Endothelial cell of umbilical vein (primary cell): ENCODE results near the gene ECE2. TPM values are rescaled to one million over a fixed set of nuclear protein-coding genes. Genes with fewer than 3 reads are reported as not detected.

Experiments used
- BruUV-seq: library from RNA; stranded (reverse); fragments of 400-500 nt; replicated peaks from 2 replicates; lab custom pipeline; 2021; lab: Mats Ljungman, UMichigan
- CTCF ChIA-PET: fragments of 300-600, 350-600 bp; sonication (Branson Sonifier 250); formaldehyde crosslinking; loops from one replicate; lab custom pipeline; 2021; ENCODE audit warnings: antibody characterized with exemption, inconsistent platforms; lab: Charles Lee
- POLR2A ChIA-PET: fragments of 300-600, 350-600 bp; sonication (Branson Sonifier 250); formaldehyde crosslinking; loops from one replicate; lab custom pipeline; 2021; ENCODE audit warnings: antibody characterized with exemption, inconsistent platforms; lab: Charles Lee
- DNase-seq: peaks from one replicate; pipeline ENCODE4 v3.0.0-alpha.2; 2011; ENCODE audit warnings: low read depth, low spot score
- FAIRE-seq: peaks from 2 replicates; lab custom pipeline; 2011; peaks lifted over from hg19 to GRCh38; lab: Jason Lieb, UNC
- H2AFZ ChIP-seq: 2 replicates; pipeline ENCODE4 v1.6.0; 2012; ENCODE audit warnings: low read depth, low read length, control low read depth, inconsistent platforms
- H3K27ac ChIP-seq: 2 replicates; pipeline ENCODE4 v1.5.1; 2011; ENCODE audit warnings: low read depth, mild to moderate bottlenecking, control low read depth, low read length, moderate library complexity; ENCODE audit not compliant: insufficient read depth
- H3K27me3 ChIP-seq, 2 experiments: 2 replicates each; pipeline versions ENCODE4 v1.6.0 to v1.6.1; 2011; ENCODE audit warnings: low read length in 2 of 2, mixed read lengths in 1 of 2; ENCODE audit not compliant: control insufficient read depth in 2 of 2, insufficient read depth in 2 of 2
- H3K36me3 ChIP-seq, 2 experiments: 2 replicates in 1 of 2; 3 replicates in 1 of 2; pipeline ENCODE4 v1.5.1; 2011; ENCODE audit warnings: low read length in 2 of 2, mild to moderate bottlenecking in 1 of 2, moderate library complexity in 1 of 2; ENCODE audit not compliant: control insufficient read depth in 2 of 2, insufficient read depth in 2 of 2; ENCODE audit errors: extremely low read depth in 1 of 2
- H3K4me1 ChIP-seq: 3 replicates; pipeline ENCODE4 v1.5.1; 2011; ENCODE audit warnings: mild to moderate bottlenecking, low read length; ENCODE audit not compliant: control insufficient read depth, insufficient read depth; ENCODE audit errors: extremely low read depth
- H3K4me2 ChIP-seq: 2 replicates; pipeline ENCODE4 v1.6.1; 2011; ENCODE audit warnings: low read length, control low read depth, mixed read lengths; ENCODE audit not compliant: insufficient read depth
- H3K4me3 ChIP-seq, 3 experiments: fragments of 200-600 bp in 1 of 3; sonication (generic), shearing (Covaris generic) in 1 of 3; replicated peaks in 1 of 3; 2 replicates each; pipeline ENCODE4 v1.5.1; 2011 to 2016; ENCODE audit warnings: control low read depth in 3 of 3, low read length in 3 of 3, mild to moderate bottlenecking in 2 of 3, inconsistent platforms in 1 of 3, low read depth in 1 of 3, moderate library complexity in 1 of 3; ENCODE audit not compliant: insufficient read depth in 1 of 3
- H3K79me2 ChIP-seq: 2 replicates; pipeline ENCODE4 v1.6.0; 2012; ENCODE audit warnings: low read length, inconsistent platforms; ENCODE audit not compliant: control insufficient read depth, insufficient read depth
- H3K9ac ChIP-seq: replicated peaks from 2 replicates; pipeline ENCODE3; 2011; ENCODE audit warnings: low read length, control low read depth; ENCODE audit not compliant: insufficient read depth; ENCODE audit errors: extremely low read depth
- H3K9me1 ChIP-seq: replicated peaks from 3 replicates; pipeline ENCODE4 v1.6.0; 2011; ENCODE audit warnings: mild to moderate bottlenecking, low read length; ENCODE audit not compliant: control insufficient read depth, insufficient read depth; ENCODE audit errors: extremely low read depth
- H3K9me3 ChIP-seq: replicated peaks from 2 replicates; pipeline ENCODE4 v1.5.1; 2012; ENCODE audit warnings: low read length, inconsistent platforms; ENCODE audit not compliant: control insufficient read depth, insufficient read depth
- H4K20me1 ChIP-seq: replicated peaks from 2 replicates; pipeline ENCODE3; 2011; ENCODE audit warnings: mild to moderate bottlenecking, low read length; ENCODE audit not compliant: control insufficient read depth, insufficient read depth; ENCODE audit errors: extremely low read depth
- CTCF ChIP-seq, 2 donors: IDR thresholded peaks; 1 replicate in 1 of 2; 2 replicates in 1 of 2; pipeline ENCODE4 v1.5.1; 2011; ENCODE audit warnings: low read length in 2 of 2, mild to moderate bottlenecking in 2 of 2, moderate library complexity in 2 of 2, control low read depth in 1 of 2, inconsistent platforms in 1 of 2, low read depth in 1 of 2; ENCODE audit not compliant: insufficient read depth in 1 of 2; ENCODE audit errors: extremely low read depth in 1 of 2
- EZH2 ChIP-seq: IDR thresholded peaks from 2 replicates; pipeline ENCODE4 v1.6.1; 2012; ENCODE audit warnings: borderline replicate concordance, low read depth, mild to moderate bottlenecking, moderate library complexity, low read length, inconsistent platforms; ENCODE audit not compliant: severe bottlenecking
- FOS ChIP-seq: IDR thresholded peaks from 2 replicates; pipeline ENCODE4 v1.6.1; 2011; ENCODE audit warnings: mild to moderate bottlenecking, low read length, moderate library complexity, borderline replicate concordance; ENCODE audit not compliant: insufficient read depth
- GATA2 ChIP-seq: IDR thresholded peaks from 2 replicates; pipeline ENCODE4 v1.7.0; 2011; ENCODE audit warnings: low read depth, mild to moderate bottlenecking, moderate library complexity, mixed read lengths, low read length; ENCODE audit not compliant: insufficient read length, insufficient read depth
- MAX ChIP-seq: IDR thresholded peaks from 2 replicates; pipeline ENCODE4 v1.6.1; 2011; ENCODE audit not compliant: insufficient read depth, insufficient read length
- POLR2A ChIP-seq: IDR thresholded peaks from 2 replicates; pipeline ENCODE4 v1.6.1; 2012; ENCODE audit warnings: low read depth, mild to moderate bottlenecking, control low read depth, low read length
- POLR2AphosphoS5 ChIP-seq: IDR thresholded peaks from 2 replicates; pipeline ENCODE4 v1.6.1; 2012; ENCODE audit warnings: low read depth, mild to moderate bottlenecking, control low read depth, low read length, moderate library complexity; ENCODE audit not compliant: insufficient read depth
- dilution Hi-C: fragments of 300-500 bp; cut with MboI; formaldehyde crosslinking; loops from one replicate; pipeline ENCODE4 v1.15.0; 2019; ENCODE audit warnings: low sequenced_read_pairs; ENCODE audit not compliant: extremely low pct_ligation_motif_present
- intact Hi-C: fragments of 100-400 bp; cut with micrococcal nuclease; formaldehyde crosslinking; loops from one replicate; pipeline ENCODE4 v1.10.0; 2022
- polyA plus RNA-seq, 4 experiments: library from polyadenylated mRNA; depleted of rRNA in 3 of 4; stranded (reverse) in 3 of 4; unstranded in 1 of 4; fragments of >200 nt; gene quantifications; 2 replicates each; pipeline versions ENCODE4 v1.2.1 to v1.2.3, GENCODE V29; 2011 to 2012; ENCODE audit warnings: missing spikeins in 1 of 4
- total RNA-seq: library from RNA; stranded (reverse); gene quantifications from 2 replicates; pipeline ENCODE4 v1.2.3, GENCODE V29; 2021

ECE2 gene
- total and polyA plus RNA-seq, 2 donors (not counting 3 experiments of a cell fraction or from before 2014, with no cell fraction given): not detected

- Histone ChIP-seq H3K4me2 (peak overlapping the region; percentile 73), H3K9me1 (no peaks in the 10 kb centered on the region), H3K79me2 (peaks cover 39% of the 10 kb centered on the region), H3K27me3 (no peaks in the 10 kb centered on the region), H3K27ac (peak overlapping the region; percentile 99), H3K9ac (peak overlapping the region; percentile 60), H3K4me3 (peak overlapping the region in 2 of 3 experiments; percentile 4 to 21), H2AFZ (peak overlapping the region; percentile 24), H3K9me3 (no peaks in the 10 kb centered on the region), H3K36me3 (peaks cover 6 to 26% of the 10 kb centered on the region in 2 experiments), H4K20me1 (no peaks in the 10 kb centered on the region), H3K4me1 (peaks cover 58% of the 10 kb centered on the region)
- ChIA-PET CTCF (interaction anchor here (1.0 to 2.2 kb wide), 8 partner anchors 8 to 33 kb away, joined by 3 to 7 read pairs (median 4); partner anchors contain the start of genes CLCN2 and POLR2H), POLR2A (no interaction called here)
- DNase-seq (peak; percentile 84), FAIRE-seq (peak; percentile 87)
- dilution Hi-C loops (no loop called here), intact Hi-C loops (loop anchor here (1.0 to 10.0 kb wide), 2 partner anchors 24 to 1596 kb away; partner anchors contain the start of gene TRA2B)
- BruUV-seq: no TSS peak
- no peak for TF ChIP-seq EZH2
- TF ChIP-seq POLR2AphosphoS5: peak; percentile 56
- TF ChIP-seq MAX: peak; percentile 40
- TF ChIP-seq CTCF (IDR thresholded peaks at IDR 0.05; ENCODE audit: extremely low read depth in 1 of 2, insufficient read depth in 1 of 2, low read depth in 1 of 2, low read length in 2 of 2): peak in 1 of 2 donors; percentile 28
- no peak for TF ChIP-seq GATA2
- TF ChIP-seq FOS: no peak
- TF ChIP-seq POLR2A: peak; percentile 27
Measured at GRCh38 chr3:184338511-184338945, 62.7 kb downstream of the ECE2 start.
